AG04450 (cell line): Measurements from ENCODE around the gene AUTS2. TPM values are rescaled to one million over a fixed set of nuclear protein-coding genes. Genes with fewer than 3 reads are reported as not detected.

Experiments used
- CTCF ChIA-PET: fragments of 300-600, 350-600 bp; formaldehyde crosslinking; extraction: SDS; loops from one replicate; lab custom pipeline; 2022; ENCODE audit warnings: antibody characterized with exemption, inconsistent platforms; lab: Charles Lee
- POLR2A ChIA-PET: fragments of 350-600 bp; formaldehyde crosslinking; extraction: SDS; loops from one replicate; lab custom pipeline; 2021; ENCODE audit warnings: antibody characterized with exemption, inconsistent platforms; lab: Yijun Ruan, JAX
- DNase-seq: peaks from one replicate; pipeline ENCODE4 v3.0.0-alpha.2; 2011; ENCODE audit warnings: low read depth, low spot score
- H3K27ac ChIP-seq: one replicate; pipeline ENCODE4 v1.5.1; 2012; ENCODE audit warnings: low read depth, low read length, control low read depth
- H3K27me3 ChIP-seq: one replicate; pipeline ENCODE4 v1.6.0; 2012; ENCODE audit warnings: low read length; ENCODE audit not compliant: control insufficient read depth, insufficient read depth
- H3K4me3 ChIP-seq: 2 replicates; pipeline ENCODE4 v1.5.1; 2011; ENCODE audit warnings: mild to moderate bottlenecking, low read depth, low read length, control low read depth
- H3K9me3 ChIP-seq: 2 replicates; pipeline ENCODE4 v1.5.1; 2012; ENCODE audit warnings: low read length; ENCODE audit not compliant: control insufficient read depth, insufficient read depth
- CTCF ChIP-seq: IDR thresholded peaks from 2 replicates; pipeline ENCODE4 v1.5.1; 2011; ENCODE audit warnings: low read depth, low read length, control low read depth, inconsistent platforms
- polyA plus RNA-seq: library from polyadenylated mRNA; depleted of rRNA; stranded (reverse); fragments of >200 nt; gene quantifications from 2 replicates; pipeline ENCODE4 v1.2.3, GENCODE V29; 2011

The AUTS2 gene
- polyA plus RNA-seq, 1 experiment: 1.5 TPM

DNA sequence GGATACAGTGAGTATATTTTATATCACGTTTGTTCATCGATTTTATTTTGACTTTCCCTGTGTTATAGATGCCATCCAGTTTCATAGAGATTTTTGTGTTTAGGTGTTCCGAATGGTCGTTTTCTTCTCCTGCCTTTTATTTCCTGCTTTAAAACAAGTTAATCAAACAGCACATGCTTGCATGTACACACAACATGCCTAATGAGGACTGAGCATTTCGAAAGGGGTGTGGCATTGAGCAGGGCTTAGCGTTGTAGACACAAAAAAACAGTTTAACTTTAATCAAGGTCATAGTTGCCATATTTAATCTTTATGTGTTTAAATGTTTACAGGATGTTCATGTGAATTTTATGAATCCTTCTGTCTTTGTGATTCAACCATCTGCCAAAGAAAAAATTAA is 1103.2 kb downstream of the AUTS2 start:
- H3K9me3 ChIP-seq: no peaks in the 10 kb centered on the region
- H3K27me3 ChIP-seq: no peaks in the 10 kb centered on the region
- ChIA-PET POLR2A (no interaction called here), CTCF (no interaction called here)
- DNase-seq: no peak
- TF ChIP-seq CTCF: no peak
- no peak overlapping the region for H3K4me3 ChIP-seq
- no peak overlapping the region for H3K27ac ChIP-seq

GRCh38 chr7:70701991-70702390 is 1103.7 kb downstream of the AUTS2 start:
- no peak for TF ChIP-seq CTCF
- CTCF ChIA-PET: no interaction called here
- H3K4me3 ChIP-seq: no peak overlapping the region
- POLR2A ChIA-PET: no interaction called here
- H3K27ac ChIP-seq: no peak overlapping the region
- no peaks in the 10 kb centered on the region for H3K27me3 ChIP-seq
- no peaks in the 10 kb centered on the region for H3K9me3 ChIP-seq
- DNase-seq: no peak

DNA sequence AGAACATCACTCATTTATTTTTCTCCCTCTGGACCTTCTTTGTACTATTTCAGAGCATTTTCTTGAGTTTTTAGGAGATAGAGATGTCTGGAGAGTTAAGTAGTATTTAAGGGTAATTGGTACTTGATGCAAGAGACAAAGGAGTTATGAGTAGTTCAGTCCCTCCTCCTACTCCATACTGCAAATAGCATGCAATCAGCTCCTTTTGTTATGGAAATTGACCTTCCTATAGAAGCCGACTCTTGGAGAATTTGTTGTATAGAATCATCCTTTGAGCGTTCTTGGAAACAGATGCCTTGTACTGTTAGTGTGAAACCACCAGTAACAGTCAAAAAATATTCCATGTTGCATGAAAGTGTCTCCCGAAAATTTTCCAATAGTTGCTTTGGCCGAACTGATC is 1105.5 kb downstream of the AUTS2 start:
- no peaks in the 10 kb centered on the region for H3K9me3 ChIP-seq
- CTCF ChIA-PET: interaction anchor here (0.6 kb wide), 1 partner anchor 13 kb away, joined by 7 read pairs; no protein-coding TSS in a partner anchor
- no peak for TF ChIP-seq CTCF
- no peak for DNase-seq
- POLR2A ChIA-PET: no interaction called here
- H3K4me3 ChIP-seq: no peak overlapping the region
- H3K27ac ChIP-seq: no peak overlapping the region
- no peaks in the 10 kb centered on the region for H3K27me3 ChIP-seq

DNA sequence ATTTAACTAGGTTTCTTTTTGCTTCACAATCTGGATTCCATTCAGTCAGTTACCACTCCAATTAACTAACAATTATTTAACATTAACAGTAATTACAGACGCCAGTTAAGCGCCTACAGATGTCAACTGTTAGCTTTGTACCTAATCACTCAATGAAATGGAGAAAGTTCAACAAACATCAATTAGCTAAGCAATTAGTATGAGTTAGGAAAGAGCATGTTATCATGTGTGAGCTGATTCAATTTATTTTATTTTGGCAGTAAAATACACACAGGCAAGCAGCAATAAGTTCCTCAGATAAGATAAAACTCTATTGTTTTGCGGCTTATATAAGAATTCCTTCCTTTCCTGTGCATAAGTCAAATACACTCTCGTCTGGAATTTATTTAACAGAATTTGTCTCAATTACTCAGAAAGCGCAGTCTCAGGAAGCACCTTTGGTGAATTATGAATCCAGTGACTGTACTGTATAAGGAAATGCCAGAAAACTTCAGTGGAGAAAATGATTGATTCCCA is 1106.6 kb downstream of the AUTS2 start:
- no peaks in the 10 kb centered on the region for H3K27me3 ChIP-seq
- no peak for DNase-seq
- no peak for TF ChIP-seq CTCF
- no peak overlapping the region for H3K27ac ChIP-seq
- no peaks in the 10 kb centered on the region for H3K9me3 ChIP-seq
- H3K4me3 ChIP-seq: no peak overlapping the region
- ChIA-PET POLR2A (no interaction called here), CTCF (interaction anchor here (1.0 to 1.1 kb wide), 2 partner anchors 9 to 12 kb away, joined by 3 read pairs; no protein-coding TSS in a partner anchor)

DNA sequence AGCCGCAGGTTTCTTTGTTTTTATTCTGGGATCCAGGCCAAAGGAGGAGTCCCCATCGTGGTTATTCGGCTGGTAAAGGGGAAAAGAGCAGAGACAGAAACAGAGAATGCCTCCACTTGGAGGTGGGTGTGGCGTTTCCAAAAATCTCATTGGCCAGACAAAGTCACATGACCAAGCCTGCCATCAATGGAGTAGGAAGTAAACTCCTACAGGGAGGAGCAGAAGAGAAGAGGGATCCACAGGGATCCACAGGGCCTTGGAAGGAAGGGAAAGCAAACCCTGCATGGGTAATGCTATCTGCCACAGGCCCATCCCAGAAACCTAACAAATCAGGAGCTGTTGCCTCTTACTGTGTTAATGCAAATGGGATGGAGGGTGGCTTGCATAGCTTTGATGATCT is 1107.9 kb downstream of the AUTS2 start:
- Histone ChIP-seq H3K4me3 (no peak overlapping the region), H3K27me3 (no peaks in the 10 kb centered on the region), H3K9me3 (no peaks in the 10 kb centered on the region), H3K27ac (no peak overlapping the region)
- DNase-seq: no peak
- ChIA-PET POLR2A (no interaction called here), CTCF (interaction anchor here (1.0 to 1.3 kb wide), 2 partner anchors 9 to 10 kb away, joined by 5 to 6 read pairs; no protein-coding TSS in a partner anchor)
- TF ChIP-seq CTCF: no peak
